ENCODE measurements around the gene AQP9. TPM values are rescaled to one million over a fixed set of nuclear protein-coding genes. Genes with fewer than 3 reads are reported as not detected.

AQP9 gene
- total and polyA plus RNA-seq, 2 of the 8 experiments (the other 6 are each of a cell fraction or from before 2014, with no cell fraction given) = not detected

DNA sequence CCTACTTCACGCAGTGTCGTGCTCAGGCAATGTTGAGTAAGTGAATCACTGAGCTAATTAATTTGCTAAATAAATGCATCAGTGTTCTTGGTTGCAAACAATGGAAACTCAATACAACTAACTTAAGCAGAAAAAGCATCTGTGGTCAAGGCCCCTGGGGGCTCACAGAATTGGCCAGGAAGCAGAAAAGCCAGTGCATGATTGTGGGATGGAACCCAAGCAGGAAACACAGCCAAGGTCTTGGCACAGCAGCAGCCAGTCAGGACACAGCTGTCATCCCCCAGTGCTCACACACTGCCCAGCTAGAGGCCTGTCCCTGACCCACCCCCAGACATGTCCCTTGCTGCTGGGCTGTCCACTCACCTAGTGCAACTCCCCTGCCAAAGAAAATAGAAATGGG is 85.9 kb downstream of the AQP9 start:
- POLR2A ChIA-PET (ENCODE audit: partially characterized antibody) = no interaction called here
- no peak overlapping the region for H3K18ac ChIP-seq (ENCODE audit: extremely low read depth, low read length)
- no peak overlapping the region for H4K91ac ChIP-seq (replicated peaks; ENCODE audit: insufficient read length, low read length)
- no peaks in the 10 kb centered on the region for H3K79me2 ChIP-seq (ENCODE audit: control insufficient read depth in 1 of 2, insufficient read depth in 2 of 2, low read length in 2 of 2)
- no peak overlapping the region for H3K4me2 ChIP-seq (ENCODE audit: insufficient read depth in 1 of 2, low read depth in 2 of 2, low read length in 2 of 2)
- no peaks in the 10 kb centered on the region for H3K79me1 ChIP-seq (ENCODE audit: low read depth, low read length)
- no peak overlapping the region for H3K9ac ChIP-seq (replicated peaks in 1 of 4; ENCODE audit: extremely low read depth in 1 of 4, low read depth in 3 of 4, low read length in 3 of 4)
- H2AK5ac ChIP-seq (ENCODE audit: low read depth, low read length) = no peak overlapping the region; the same call in 1 of the 2 replicates
- H3K9me3 ChIP-seq (ENCODE audit: insufficient read depth in 2 of 2, low read depth in 1 of 2, low read length in 1 of 2) = no peaks in the 10 kb centered on the region
- no peak overlapping the region for H2BK5ac ChIP-seq (ENCODE audit: low read depth, low read length)
- DNase-seq (ENCODE audit: low read depth in 1 of 2, low spot score in 2 of 2) = no peak
- no peak overlapping the region for H3K56ac ChIP-seq (replicated peaks; ENCODE audit: insufficient read length, low read depth, low read length)
- no peaks in the 10 kb centered on the region for H3K36me3 ChIP-seq (ENCODE audit: control insufficient read depth in 2 of 4, insufficient read depth in 4 of 4, low read length in 3 of 4)
- 84% methylated on average over 2 of the region's 2 CpGs; no CpG with 5 or more reads in 1 of the 2 experiments for WGBS, 2 experiments (ENCODE audit: extremely low coverage in 1 of 2, insufficient coverage in 1 of 2, insufficient read length in 1 of 2, insufficient replicate concordance in 2 of 2, low coverage in 1 of 2, low lambda C conversion rate in 2 of 2, missing lambda C conversion rate in 1 of 2)
- H2BK120ac ChIP-seq (replicated peaks; ENCODE audit: low read depth, low read length) = no peak overlapping the region
- no peaks in the 10 kb centered on the region for H4K20me1 ChIP-seq (replicated peaks in 1 of 2; ENCODE audit: control insufficient read depth in 1 of 2, insufficient read depth in 2 of 2, low read length in 2 of 2)
- no peaks in the 10 kb centered on the region; the same call in 1 of the 2 replicates for H3K23me2 ChIP-seq (ENCODE audit: low read depth, low read length)
- H2BK15ac ChIP-seq (ENCODE audit: low read length) = no peak overlapping the region
- H3K4ac ChIP-seq (replicated peaks; ENCODE audit: insufficient read length, low read depth, low read length) = no peak overlapping the region
- no peak overlapping the region for H3K14ac ChIP-seq (ENCODE audit: insufficient read length)
- H4K8ac ChIP-seq (ENCODE audit: extremely low read depth, insufficient read depth, low read length) = no peak overlapping the region
- H3K27me3 ChIP-seq (replicated peaks in 1 of 4; ENCODE audit: control insufficient read depth in 3 of 4, extremely low read depth in 1 of 4, insufficient read depth in 3 of 4, low read length in 3 of 4) = no peaks in the 10 kb centered on the region
- CTCF ChIA-PET (ENCODE audit: partially characterized antibody) = interaction anchor here (0.7 to 2.2 kb wide), 4 partner anchors 11 to 619 kb away, joined by 3 to 11 read pairs (median 3); no protein-coding TSS in a partner anchor
- no peak overlapping the region for H2BK12ac ChIP-seq (ENCODE audit: low read depth, low read length)
- H3K27ac ChIP-seq (ENCODE audit: low read depth, low read length) = no peak overlapping the region
- H2BK20ac ChIP-seq (ENCODE audit: low read length) = no peak overlapping the region
- FAIRE-seq = no peak
- no peak overlapping the region for H4K5ac ChIP-seq (ENCODE audit: insufficient read length, low read depth, low read length)
- H3K4me3 ChIP-seq (ENCODE audit: extremely low read depth in 1 of 4, insufficient read depth in 2 of 4, low read depth in 3 of 4, low read length in 4 of 4) = no peak overlapping the region
- peaks cover 3 to 7% (median 6%) of the 10 kb centered on the region in 4 experiments; a peak in 5 of 7 replicates for H3K4me1 ChIP-seq (replicated peaks in 1 of 4; ENCODE audit: control insufficient read depth in 3 of 4, insufficient read depth in 4 of 4, low read length in 3 of 4)
- H2AFZ ChIP-seq (ENCODE audit: low read length) = no peak overlapping the region
- no peak overlapping the region for H3K23ac ChIP-seq (ENCODE audit: insufficient read length)
- TF ChIP-seq CEBPB (IDR thresholded peaks at IDR 0.05; ENCODE audit: low read depth, low read length) (no peak), JUND (IDR thresholded peaks at IDR 0.05; ENCODE audit: low read length) (no peak), MAFK (IDR thresholded peaks at IDR 0.05; ENCODE audit: low read depth, low read length) (no peak), CHD2 (IDR thresholded peaks at IDR 0.05; ENCODE audit: low read length) (no peak), NRF1 (IDR thresholded peaks at IDR 0.05; ENCODE audit: low read depth, low read length) (no peak), CBX8 (IDR thresholded peaks at IDR 0.05; ENCODE audit: borderline replicate concordance, low read depth, low read length) (no peak), RFX5 (IDR thresholded peaks at IDR 0.05; ENCODE audit: borderline replicate concordance, low read depth, low read length) (no peak), NANOG (IDR thresholded peaks at IDR 0.05; ENCODE audit: insufficient read depth, low read depth, low read length, poor library complexity, severe bottlenecking) (no peak), TBP (IDR thresholded peaks at IDR 0.05; ENCODE audit: low read depth, low read length) (no peak), CREB1 (IDR thresholded peaks at IDR 0.05) (no peak), TEAD4 (IDR thresholded peaks at IDR 0.05; ENCODE audit: low read depth, low read length) (no peak), TAF7 (optimal IDR thresholded peaks at IDR 0.05; ENCODE audit: borderline replicate concordance, low read depth, low read length) (no peak), CBX5 (IDR thresholded peaks at IDR 0.05; ENCODE audit: low read depth, low read length) (no peak), ZNF274 (IDR thresholded peaks at IDR 0.05; ENCODE audit: borderline replicate concordance, extremely low read depth, low read length) (no peak), BACH1 (IDR thresholded peaks at IDR 0.05; ENCODE audit: low read length) (no peak)
